HAP-1 (cell line): ENCODE results near the gene ZNF415.

Source experiments
- DNase-seq, 2 experiments: peaks; one replicate each; pipeline ENCODE4 v3.0.0-alpha.2; 2016 to 2020; ENCODE audit warnings: low spot score in 2 of 2
- H3K27me3 ChIP-seq: fragments of 250-450 bp; sonication (Bioruptor Pico); 2 replicates; pipeline ENCODE4 v1.5.1; 2020; ENCODE audit warnings: low read depth, mild to moderate bottlenecking, moderate library complexity
- H3K36me3 ChIP-seq: fragments of 250-450 bp; sonication (Bioruptor Pico); replicated peaks from 2 replicates; pipeline ENCODE4 v1.5.1; 2020; ENCODE audit warnings: mild to moderate bottlenecking
- H3K4me1 ChIP-seq: fragments of 250-450 bp; sonication (Bioruptor Pico); 2 replicates; pipeline ENCODE4 v1.5.1; 2020; ENCODE audit warnings: mild to moderate bottlenecking
- H3K4me3 ChIP-seq: fragments of 250-450 bp; sonication (Bioruptor Pico); 2 replicates; pipeline ENCODE4 v1.5.1; 2020; ENCODE audit warnings: mild to moderate bottlenecking, moderate library complexity
- H3K9me3 ChIP-seq: fragments of 250-450 bp; sonication (Bioruptor Pico); 2 replicates; pipeline ENCODE4 v1.5.1; 2020; ENCODE audit warnings: mild to moderate bottlenecking, moderate library complexity
- in situ Hi-C: fragments of 300-500 bp; cut with MboI; formaldehyde crosslinking; loops from 3 replicates; pipeline ENCODE4 v1.14.3; 2020; ENCODE audit warnings: low sequenced_read_pairs, inconsistent platforms, mixed read lengths

The ZNF415 gene

GRCh38 chr19:53094754-53095575 is 37.7 kb downstream of the ZNF415 start:
- no peaks in the 10 kb centered on the region for H3K4me1 ChIP-seq
- no peak for DNase-seq
- peaks cover 8% of the 10 kb centered on the region; the same call in 1 of the 2 replicates for H3K36me3 ChIP-seq
- no peaks in the 10 kb centered on the region for H3K27me3 ChIP-seq
- H3K4me3 ChIP-seq: no peak overlapping the region
- in situ Hi-C loops: no loop called here
- H3K9me3 ChIP-seq: no peaks in the 10 kb centered on the region

GRCh38 chr19:53092723-53093122 is 40.0 kb downstream of the ZNF415 start:
- DNase-seq: no peak
- no peaks in the 10 kb centered on the region for H3K4me1 ChIP-seq
- in situ Hi-C loops: no loop called here
- no peak overlapping the region for H3K4me3 ChIP-seq
- H3K36me3 ChIP-seq: peaks cover 12% of the 10 kb centered on the region; the same call in 1 of the 2 replicates
- H3K27me3 ChIP-seq: no peaks in the 10 kb centered on the region
- no peaks in the 10 kb centered on the region for H3K9me3 ChIP-seq

- Histone ChIP-seq H3K4me3 (no peak overlapping the region), H3K36me3 (peaks cover 12% of the 10 kb centered on the region; the same call in 1 of the 2 replicates), H3K27me3 (no peaks in the 10 kb centered on the region), H3K4me1 (no peaks in the 10 kb centered on the region), H3K9me3 (no peaks in the 10 kb centered on the region)
- DNase-seq: no peak
- in situ Hi-C loops: no loop called here
Observed at GRCh38 chr19:53091413-53092254, 41.1 kb downstream of the ZNF415 start.

- Histone ChIP-seq H3K36me3 (peaks cover 21% of the 10 kb centered on the region; the same call in 1 of the 2 replicates), H3K9me3 (no peaks in the 10 kb centered on the region), H3K4me3 (no peak overlapping the region), H3K4me1 (no peaks in the 10 kb centered on the region), H3K27me3 (no peaks in the 10 kb centered on the region)
- in situ Hi-C loops: no loop called here
- DNase-seq: no peak
Observed at GRCh38 chr19:53088091-53088490, 44.6 kb downstream of the ZNF415 start.

- Histone ChIP-seq H3K4me1 (no peaks in the 10 kb centered on the region), H3K9me3 (no peaks in the 10 kb centered on the region), H3K36me3 (peaks cover 21% of the 10 kb centered on the region; the same call in 1 of the 2 replicates), H3K4me3 (no peak overlapping the region), H3K27me3 (no peaks in the 10 kb centered on the region)
- DNase-seq: no peak
- in situ Hi-C loops: no loop called here
Observed at GRCh38 chr19:53086949-53087348, 45.8 kb downstream of the ZNF415 start.

GRCh38 chr19:53085496-53085895 is 47.2 kb downstream of the ZNF415 start:
- DNase-seq: no peak
- H3K36me3 ChIP-seq: peaks cover 14% of the 10 kb centered on the region; the same call in 1 of the 2 replicates
- in situ Hi-C loops: no loop called here

GRCh38 chr19:53082929-53083328 is 49.8 kb downstream of the ZNF415 start:
- Histone ChIP-seq H3K4me3 (no peak overlapping the region), H3K9me3 (no peaks in the 10 kb centered on the region; the same call in 1 of the 2 replicates)
- in situ Hi-C loops: no loop called here

More at GRCh38 chr19:53085496-53085895, 47.2 kb downstream of the ZNF415 start:
- H3K4me1 ChIP-seq: no peaks in the 10 kb centered on the region
- no peak overlapping the region for H3K4me3 ChIP-seq
- H3K27me3 ChIP-seq: no peaks in the 10 kb centered on the region
- no peaks in the 10 kb centered on the region; the same call in 1 of the 2 replicates for H3K9me3 ChIP-seq

GRCh38 chr19:53079313-53079924 is 53.3 kb downstream of the ZNF415 start:
- in situ Hi-C loops: no loop called here
- peaks cover 14% of the 10 kb centered on the region; the same call in 1 of the 2 replicates for H3K36me3 ChIP-seq
- no peaks in the 10 kb centered on the region; the same call in 1 of the 2 replicates for H3K9me3 ChIP-seq
- H3K4me1 ChIP-seq: no peaks in the 10 kb centered on the region
- DNase-seq: no peak
- H3K27me3 ChIP-seq: no peaks in the 10 kb centered on the region
- no peak overlapping the region for H3K4me3 ChIP-seq

More at GRCh38 chr19:53082929-53083328, 49.8 kb downstream of the ZNF415 start:
- H3K4me1 ChIP-seq: no peaks in the 10 kb centered on the region
- H3K36me3 ChIP-seq: peaks cover 12% of the 10 kb centered on the region; the same call in 1 of the 2 replicates
- H3K27me3 ChIP-seq: no peaks in the 10 kb centered on the region
- no peak for DNase-seq

- no peak for DNase-seq
- Histone ChIP-seq H3K4me3 (no peak overlapping the region), H3K4me1 (no peaks in the 10 kb centered on the region), H3K27me3 (no peaks in the 10 kb centered on the region), H3K36me3 (peaks cover 20% of the 10 kb centered on the region), H3K9me3 (no peaks in the 10 kb centered on the region; the same call in 1 of the 2 replicates)
- in situ Hi-C loops: no loop called here
Observed at GRCh38 chr19:53078668-53079067, 54.0 kb downstream of the ZNF415 start.

- in situ Hi-C loops: no loop called here
- Histone ChIP-seq H3K27me3 (no peaks in the 10 kb centered on the region), H3K4me3 (no peak overlapping the region), H3K36me3 (peaks cover 35% of the 10 kb centered on the region), H3K4me1 (no peaks in the 10 kb centered on the region), H3K9me3 (no peaks in the 10 kb centered on the region; the same call in 1 of the 2 replicates)
- DNase-seq: peak in 1 of 2 experiments; percentile 21
Observed at GRCh38 chr19:53076984-53077383, 55.7 kb downstream of the ZNF415 start.

GRCh38 chr19:53068834-53069233 is 63.9 kb downstream of the ZNF415 start:
- DNase-seq: no peak
- peaks cover 41% of the 10 kb centered on the region for H3K36me3 ChIP-seq
- H3K27me3 ChIP-seq: no peaks in the 10 kb centered on the region
- no peaks in the 10 kb centered on the region for H3K4me1 ChIP-seq
- in situ Hi-C loops: no loop called here
- peaks cover 20% of the 10 kb centered on the region for H3K9me3 ChIP-seq
- no peak overlapping the region for H3K4me3 ChIP-seq

- DNase-seq: no peak
- Histone ChIP-seq H3K4me3 (no peak overlapping the region), H3K36me3 (peaks cover 35% of the 10 kb centered on the region), H3K27me3 (no peaks in the 10 kb centered on the region), H3K4me1 (no peaks in the 10 kb centered on the region), H3K9me3 (peaks cover 20% of the 10 kb centered on the region)
- in situ Hi-C loops: no loop called here
Observed at GRCh38 chr19:53068199-53068598, 64.5 kb downstream of the ZNF415 start.

GRCh38 chr19:53057904-53058580 is 74.7 kb downstream of the ZNF415 start:
- Histone ChIP-seq H3K36me3 (no peaks in the 10 kb centered on the region), H3K4me1 (no peaks in the 10 kb centered on the region), H3K27me3 (no peaks in the 10 kb centered on the region), H3K4me3 (no peak overlapping the region), H3K9me3 (no peaks in the 10 kb centered on the region; the same call in 1 of the 2 replicates)
- DNase-seq: no peak
- in situ Hi-C loops: no loop called here
